ENCODE data around the gene ARPC2. TPM values are rescaled to one million over a fixed set of nuclear protein-coding genes. Genes with fewer than 3 reads are reported as not detected.
"Not testable (repeated sequence)": the region's sequence is repeated elsewhere in the genome, so short reads cannot be mapped to it uniquely, and the experiment has no call there.

The ARPC2 gene
- total RNA-seq, 1 experiment from 2014 or later: 374 TPM

GRCh38 chr2:218271487-218271797, 54.5 kb downstream of the ARPC2 start:
- TSS peak; percentile 10 for BruUV-seq (replicated peaks)
- CTCF ChIA-PET: interaction anchor here (0.6 to 4.1 kb wide), 8 partner anchors 13 to 125 kb away, joined by 3 to 54 read pairs (median 4); partner anchors contain the start of gene CATIP
- DNase-seq: peak; percentile 54
- no peaks in the 10 kb centered on the region for H3K9me3 Mint-ChIP-seq (ENCODE audit: low read depth, unreplicated experiment)
- H3K4me1 Mint-ChIP-seq (ENCODE audit: low read depth, unreplicated experiment): peaks cover 31% of the 10 kb centered on the region
- no peaks in the 10 kb centered on the region for H3K27me3 Mint-ChIP-seq (ENCODE audit: unreplicated experiment)
- peaks cover 81% of the 10 kb centered on the region for H3K36me3 Mint-ChIP-seq (ENCODE audit: insufficient read depth, unreplicated experiment)
- intact Hi-C loops (cut with micrococcal nuclease; ENCODE audit: unreplicated experiment): loop anchor here (5.0 kb wide), 1 partner anchor 126 kb away; the partner anchor contains the start of gene CTDSP1
- H3K27ac Mint-ChIP-seq (ENCODE audit: unreplicated experiment): peak overlapping the region; percentile 69
- H3K4me3 Mint-ChIP-seq (ENCODE audit: low read depth, unreplicated experiment): peak overlapping the region; percentile 76
- TF ChIP-seq, protein P1, sequence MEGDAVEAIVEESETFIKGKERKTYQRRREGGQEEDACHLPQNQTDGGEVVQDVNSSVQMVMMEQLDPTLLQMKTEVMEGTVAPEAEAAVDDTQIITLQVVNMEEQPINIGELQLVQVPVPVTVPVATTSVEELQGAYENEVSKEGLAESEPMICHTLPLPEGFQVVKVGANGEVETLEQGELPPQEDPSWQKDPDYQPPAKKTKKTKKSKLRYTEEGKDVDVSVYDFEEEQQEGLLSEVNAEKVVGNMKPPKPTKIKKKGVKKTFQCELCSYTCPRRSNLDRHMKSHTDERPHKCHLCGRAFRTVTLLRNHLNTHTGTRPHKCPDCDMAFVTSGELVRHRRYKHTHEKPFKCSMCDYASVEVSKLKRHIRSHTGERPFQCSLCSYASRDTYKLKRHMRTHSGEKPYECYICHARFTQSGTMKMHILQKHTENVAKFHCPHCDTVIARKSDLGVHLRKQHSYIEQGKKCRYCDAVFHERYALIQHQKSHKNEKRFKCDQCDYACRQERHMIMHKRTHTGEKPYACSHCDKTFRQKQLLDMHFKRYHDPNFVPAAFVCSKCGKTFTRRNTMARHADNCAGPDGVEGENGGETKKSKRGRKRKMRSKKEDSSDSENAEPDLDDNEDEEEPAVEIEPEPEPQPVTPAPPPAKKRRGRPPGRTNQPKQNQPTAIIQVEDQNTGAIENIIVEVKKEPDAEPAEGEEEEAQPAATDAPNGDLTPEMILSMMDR (IDR thresholded peaks at IDR 0.05; ENCODE audit: unreplicated experiment): no peak

DNA sequence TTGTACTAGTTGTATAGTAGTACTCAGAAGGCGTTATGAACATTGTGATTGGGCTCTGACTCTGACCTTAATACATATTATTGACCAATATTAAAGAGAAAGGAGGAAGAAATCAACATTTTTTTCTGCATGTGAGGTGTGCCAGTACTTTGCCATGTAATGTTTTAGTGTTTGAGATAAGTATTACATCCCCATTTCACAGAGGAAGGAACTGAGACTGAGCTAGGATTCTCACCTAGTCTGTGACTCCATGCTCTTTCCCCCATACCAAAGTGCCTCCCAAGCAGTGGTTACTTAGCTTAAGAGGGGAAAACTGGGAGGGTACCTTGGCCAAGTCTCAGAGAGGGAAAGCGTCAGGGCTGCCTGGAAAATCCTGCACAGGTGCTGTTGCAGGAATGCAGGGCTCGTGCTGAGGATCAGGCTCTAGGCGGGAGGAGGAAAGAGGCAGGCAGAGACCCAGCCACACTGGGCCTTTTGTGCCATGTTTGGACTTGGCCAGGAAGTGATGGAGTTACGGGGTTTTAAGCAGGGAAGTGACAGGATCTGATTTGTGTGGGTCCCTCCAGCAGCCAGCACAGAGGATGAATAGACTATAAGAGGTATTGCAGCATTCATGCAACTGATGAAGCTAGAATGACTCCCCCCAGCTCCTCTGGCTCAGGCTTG, 55.0 kb downstream of the ARPC2 start:
- Mint-ChIP-seq H3K9me3 (ENCODE audit: low read depth, unreplicated experiment) (no peaks in the 10 kb centered on the region), H3K4me1 (ENCODE audit: low read depth, unreplicated experiment) (peaks cover 31% of the 10 kb centered on the region), H3K27me3 (ENCODE audit: unreplicated experiment) (no peaks in the 10 kb centered on the region), H3K4me3 (ENCODE audit: low read depth, unreplicated experiment) (peak overlapping the region; percentile 76), H3K27ac (ENCODE audit: unreplicated experiment) (peak overlapping the region; percentile 69), H3K36me3 (ENCODE audit: insufficient read depth, unreplicated experiment) (peaks cover 81% of the 10 kb centered on the region)
- DNase-seq: no peak
- TF ChIP-seq, protein P1 (IDR thresholded peaks at IDR 0.05; ENCODE audit: unreplicated experiment): no peak
- CTCF ChIA-PET: interaction anchor here (0.6 to 4.1 kb wide), 9 partner anchors 10 to 124 kb away, joined by 3 to 54 read pairs (median 11); partner anchors contain the start of gene CATIP
- intact Hi-C loops (cut with micrococcal nuclease; ENCODE audit: unreplicated experiment): loop anchor here (2.0 to 5.0 kb wide), 2 partner anchors 19 to 125 kb away; partner anchors contain the start of gene CTDSP1
- no TSS peak for BruUV-seq (replicated peaks)

- no peaks in the 10 kb centered on the region for H3K27me3 Mint-ChIP-seq (ENCODE audit: unreplicated experiment)
- H3K4me3 Mint-ChIP-seq (ENCODE audit: low read depth, unreplicated experiment): no peak overlapping the region
- TF ChIP-seq, protein P1 (IDR thresholded peaks at IDR 0.05; ENCODE audit: unreplicated experiment): peak; percentile 81
- CTCF ChIA-PET: interaction anchor here (0.5 to 4.1 kb wide), 16 partner anchors 10 to 435 kb away, joined by 3 to 54 read pairs (median 6); partner anchors contain the start of gene CATIP
- intact Hi-C loops (cut with micrococcal nuclease; ENCODE audit: unreplicated experiment): loop anchor here (2.0 to 5.0 kb wide), 2 partner anchors 18 to 125 kb away; partner anchors contain the start of gene CTDSP1
- peaks cover 31% of the 10 kb centered on the region for H3K4me1 Mint-ChIP-seq (ENCODE audit: low read depth, unreplicated experiment)
- H3K36me3 Mint-ChIP-seq (ENCODE audit: insufficient read depth, unreplicated experiment): peaks cover 81% of the 10 kb centered on the region
- peak overlapping the region; percentile 25 for H3K27ac Mint-ChIP-seq (ENCODE audit: unreplicated experiment)
- peak; percentile 91 for DNase-seq
- BruUV-seq (replicated peaks): no TSS peak
- H3K9me3 Mint-ChIP-seq (ENCODE audit: low read depth, unreplicated experiment): no peaks in the 10 kb centered on the region
Observed at GRCh38 chr2:218272531-218273212, 55.7 kb downstream of the ARPC2 start.

DNA sequence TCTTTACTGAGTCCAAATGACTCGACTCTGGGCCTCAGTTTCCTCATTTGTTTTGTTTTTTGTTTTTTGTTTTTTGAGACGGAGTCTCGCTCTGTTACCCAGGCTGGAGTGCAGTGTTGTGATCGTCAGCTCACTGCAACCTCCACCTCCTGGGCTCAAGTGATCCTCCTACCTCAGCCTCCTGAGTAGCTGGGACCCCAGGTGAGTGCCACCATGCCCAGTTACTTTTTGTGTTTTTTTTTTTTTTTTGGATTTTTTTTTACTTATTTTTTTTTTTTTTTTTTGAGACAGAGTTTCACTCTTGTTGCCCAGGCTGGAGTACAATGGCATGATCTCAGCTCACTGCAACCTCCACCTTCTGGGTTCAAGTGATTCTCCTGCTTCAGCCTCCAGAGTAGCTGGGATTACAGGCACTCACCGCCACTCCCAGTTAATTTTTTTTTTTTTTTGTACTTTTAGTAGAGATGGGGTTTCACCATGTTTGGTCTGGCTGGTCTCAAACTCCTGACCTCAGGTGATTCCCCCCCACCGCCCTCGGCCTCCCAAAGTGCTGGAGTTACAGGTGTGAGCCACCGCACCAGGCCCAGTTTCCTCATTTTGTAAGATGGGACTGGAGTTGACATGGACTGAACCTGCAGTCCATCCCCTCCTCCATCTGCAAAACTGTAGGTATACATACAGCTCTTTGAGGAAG, 56.4 kb downstream of the ARPC2 start:
- peak overlapping the region; percentile 55 for H3K27ac Mint-ChIP-seq (ENCODE audit: unreplicated experiment)
- DNase-seq; H3K9me3 Mint-ChIP-seq (ENCODE audit: low read depth, unreplicated experiment); H3K27me3 Mint-ChIP-seq (ENCODE audit: unreplicated experiment); BruUV-seq (replicated peaks): not testable (repeated sequence)
- H3K4me3 Mint-ChIP-seq (ENCODE audit: low read depth, unreplicated experiment): peak overlapping the region; percentile 33
- peaks cover 82% of the 10 kb centered on the region for H3K36me3 Mint-ChIP-seq (ENCODE audit: insufficient read depth, unreplicated experiment)
- intact Hi-C loops (cut with micrococcal nuclease; ENCODE audit: unreplicated experiment): loop anchor here (2.0 to 5.0 kb wide), 2 partner anchors 17 to 124 kb away; partner anchors contain the start of gene CTDSP1
- H3K4me1 Mint-ChIP-seq (ENCODE audit: low read depth, unreplicated experiment): peaks cover 31% of the 10 kb centered on the region
- CTCF ChIA-PET: interaction anchor here (0.5 to 4.1 kb wide), 17 partner anchors 9 to 434 kb away, joined by 3 to 54 read pairs (median 6); partner anchors contain the start of gene CATIP

All from Calu3 (cell line).